ENCODE measurements around the gene KRT3. TPM values are rescaled to one million over a fixed set of nuclear protein-coding genes. Genes with fewer than 3 reads are reported as not detected.

Gene KRT3
- not detected in 2 replicates for total RNA-seq

DNA sequence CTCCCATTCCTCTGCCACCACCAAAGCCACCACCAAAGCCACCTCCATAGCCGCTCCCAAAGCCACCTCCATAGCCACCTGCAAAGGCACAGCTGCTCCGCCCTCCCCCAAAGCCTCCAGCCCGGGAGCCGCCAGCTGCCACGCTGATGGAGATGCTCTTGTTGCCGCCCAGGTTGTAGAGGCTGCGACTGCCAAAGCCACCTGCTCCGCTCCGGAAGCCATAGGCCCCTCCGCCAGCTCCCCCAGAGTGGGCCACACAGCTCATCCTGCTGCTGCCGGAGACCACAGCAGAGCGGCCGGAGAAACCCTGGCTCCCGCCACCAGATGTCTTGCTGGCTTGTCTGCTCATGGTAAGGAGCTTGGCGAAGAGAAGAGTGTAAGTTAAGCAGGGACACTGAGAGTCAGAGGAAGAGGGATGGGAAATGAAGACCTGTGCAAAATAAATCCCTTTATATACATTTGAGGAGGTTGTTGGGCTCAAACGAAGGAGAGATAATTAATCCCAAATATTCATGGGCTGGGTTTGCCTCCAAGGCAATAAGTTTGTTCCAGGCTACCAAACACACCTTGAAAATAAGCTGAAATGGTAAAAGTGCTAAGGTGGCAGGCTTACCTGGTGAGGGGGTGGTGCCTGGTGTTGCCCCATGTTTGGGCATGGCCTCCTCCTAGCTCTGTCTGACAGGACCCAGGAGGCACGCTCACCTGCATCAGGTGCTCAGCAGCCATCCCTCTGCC, at the start of gene KRT3:
TSS of gene KRT3 (minus strand) at position 424 of the 735 bp plus-strand sequence. CDS start at position 349, 75 bp downstream.

GRCh38 chr12:52833922-52834726, 38.2 kb upstream of the KRT3 start, which contains the start of gene KRT79:
KRT79 (minus strand) TSS chr12:52834311; CDS start chr12:52834260, 51 bp downstream.

DNA sequence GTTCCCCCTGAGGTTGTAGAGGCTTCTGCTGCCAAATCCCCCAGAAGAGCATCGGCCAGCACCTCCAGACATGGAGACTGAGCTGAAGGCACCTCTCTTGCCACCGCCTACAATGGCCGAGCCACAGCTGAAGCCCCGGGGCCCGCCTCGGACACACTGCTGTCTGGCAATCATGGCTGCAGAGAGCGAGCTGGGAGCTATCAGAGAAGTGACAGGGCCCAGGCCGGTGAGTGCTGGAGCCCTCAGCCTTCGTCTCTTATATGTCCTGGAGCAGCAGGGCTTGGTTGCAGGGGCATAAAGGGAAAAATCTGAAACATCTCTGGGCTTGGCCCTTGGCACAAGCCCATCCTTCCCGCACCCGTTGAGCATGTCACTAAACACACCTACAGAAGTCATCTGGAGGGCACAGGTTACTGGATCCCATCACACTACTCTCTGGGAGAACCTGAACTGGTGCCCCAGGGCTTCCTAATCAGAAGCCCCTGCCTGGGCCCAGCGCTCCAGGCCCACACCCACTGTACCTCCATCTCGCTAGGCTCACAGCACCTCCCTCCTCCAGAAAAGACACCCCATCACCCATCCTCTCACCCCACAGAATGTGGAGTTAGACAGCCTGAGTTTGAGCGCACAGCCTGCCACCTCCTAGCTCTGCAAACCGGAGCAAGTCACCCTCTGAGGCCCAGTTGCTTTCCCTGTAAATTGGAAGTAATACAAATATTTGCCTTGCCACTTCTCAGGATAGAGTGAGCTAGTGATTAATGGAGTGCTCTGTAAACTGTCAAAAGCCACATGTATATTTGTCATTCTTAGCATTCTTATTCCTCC, 18.2 kb upstream of the KRT3 start, which contains the start of gene KRT4:
TSS of gene KRT4 (minus strand) at position 232 of the 825 bp plus-strand sequence. CDS start at position 174, 58 bp downstream.

DNA sequence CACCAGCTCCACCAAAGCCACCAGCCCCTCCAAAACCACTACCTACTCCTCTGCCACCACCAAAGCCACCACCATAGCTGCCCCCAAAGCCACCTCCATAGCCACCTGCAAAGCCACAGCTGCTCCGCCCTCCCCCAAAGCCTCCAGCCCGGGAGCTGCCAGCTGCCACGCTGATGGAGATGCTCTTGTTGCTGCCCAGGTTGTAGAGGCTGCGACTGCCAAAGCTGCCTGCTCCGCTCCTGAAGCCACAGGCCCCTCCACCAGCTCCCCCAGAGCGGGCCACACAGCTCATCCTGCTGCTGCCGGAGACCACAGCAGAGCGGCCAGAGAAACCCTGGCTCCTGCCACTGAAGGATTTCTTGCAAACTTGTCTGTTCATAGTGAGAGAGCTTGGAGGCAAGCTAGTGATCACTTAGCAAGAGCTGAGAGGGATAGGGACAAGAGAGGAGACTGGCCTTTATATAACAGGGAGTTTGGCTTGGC, 19.0 kb downstream of the KRT3 start, which contains the start of gene KRT76:
TSS of gene KRT76 (minus strand) at position 433 of the 483 bp plus-strand sequence. CDS start at position 379, 54 bp downstream.

Small RNA genes within 50 kb of the gene (small RNA-seq; reads per million reads assigned to genes)
- gene AC107016.2 = not detected

Other genes with a start within 250 kb of the KRT3 start
- gene KRT71, start 243.0 kb downstream of the KRT3 start, total RNA-seq = not detected in 2 replicates
- gene KRT74, start 222.3 kb downstream of the KRT3 start, total RNA-seq = not detected in 2 replicates
- gene KRT72, start 194.7 kb downstream of the KRT3 start, total RNA-seq = not detected in 2 replicates
- not detected in 2 replicates for gene KRT73, start 177.6 kb downstream of the KRT3 start, total RNA-seq
- gene KRT2, start 143.9 kb downstream of the KRT3 start, total RNA-seq = not detected in 2 replicates
- not detected in 2 replicates for gene KRT1, start 115.7 kb downstream of the KRT3 start, total RNA-seq
- not detected in 2 replicates for gene KRT77, start 92.6 kb downstream of the KRT3 start, total RNA-seq
- not detected in 2 replicates for gene KRT76, start 18.8 kb downstream of the KRT3 start, total RNA-seq
- gene KRT4, start 18.0 kb upstream of the KRT3 start, total RNA-seq = not detected in 2 replicates
- gene KRT79, start 38.2 kb upstream of the KRT3 start, total RNA-seq = not detected in 2 replicates
- gene KRT78, start 52.9 kb upstream of the KRT3 start, total RNA-seq = not detected in 2 replicates
- gene KRT8, start 109.0 kb upstream of the KRT3 start, total RNA-seq = 6.3 and 7.8 TPM in 2 replicates
- gene KRT18, start 153.0 kb upstream of the KRT3 start, total RNA-seq = 206 and 261 TPM in 2 replicates
- 1,071 and 1,152 TPM in 2 replicates for gene EIF4B, start 210.3 kb upstream of the KRT3 start, total RNA-seq